Chondrocyte (in vitro differentiated cells): ENCODE measurements around the gene ADGRV1. TPM values are rescaled to one million over a fixed set of nuclear protein-coding genes. Genes with fewer than 3 reads are reported as not detected.

Source experiments
- DNase-seq: peaks from one replicate; pipeline ENCODE4 v3.0.0; 2021; ENCODE audit warnings: mixed read lengths, low spot score
- H3K27ac Mint-ChIP-seq: one replicate; pipeline ENCODE4 v1.8.0; 2021; ENCODE audit warnings: mild to moderate bottlenecking, moderate library complexity, mixed read lengths; ENCODE audit not compliant: unreplicated experiment
- H3K27me3 Mint-ChIP-seq: 2 replicates; pipeline ENCODE4 v1.8.0; 2021; ENCODE audit warnings: low read depth, mixed read lengths
- H3K36me3 Mint-ChIP-seq: 2 replicates; pipeline ENCODE4 v1.8.0; 2021; ENCODE audit warnings: low read depth, mixed read lengths
- H3K4me1 Mint-ChIP-seq: 2 replicates; pipeline ENCODE4 v1.8.0; 2021; ENCODE audit warnings: low read depth, mild to moderate bottlenecking, mixed read lengths
- H3K4me3 Mint-ChIP-seq: one replicate; pipeline ENCODE4 v1.8.0; 2021; ENCODE audit warnings: mild to moderate bottlenecking, moderate library complexity, mixed read lengths; ENCODE audit not compliant: unreplicated experiment
- H3K9me3 Mint-ChIP-seq: 2 replicates; pipeline ENCODE4 v1.8.0; 2021; ENCODE audit warnings: low read depth, mixed read lengths
- total RNA-seq: library from RNA; stranded (reverse); gene quantifications from 3 replicates; pipeline ENCODE4 v1.2.1, GENCODE V29; 2021
- TF ChIP-seq, protein P1 (sequence below): fragments of 200-600 bp; sonication (generic); IDR thresholded peaks from 2 replicates; pipeline ENCODE4 v1.5.0; 2021; ENCODE audit warnings: antibody characterized with exemption, mild to moderate bottlenecking, moderate library complexity

Gene ADGRV1
- total RNA-seq, 1 donor from 2014 or later, result 1.5 TPM

DNA sequence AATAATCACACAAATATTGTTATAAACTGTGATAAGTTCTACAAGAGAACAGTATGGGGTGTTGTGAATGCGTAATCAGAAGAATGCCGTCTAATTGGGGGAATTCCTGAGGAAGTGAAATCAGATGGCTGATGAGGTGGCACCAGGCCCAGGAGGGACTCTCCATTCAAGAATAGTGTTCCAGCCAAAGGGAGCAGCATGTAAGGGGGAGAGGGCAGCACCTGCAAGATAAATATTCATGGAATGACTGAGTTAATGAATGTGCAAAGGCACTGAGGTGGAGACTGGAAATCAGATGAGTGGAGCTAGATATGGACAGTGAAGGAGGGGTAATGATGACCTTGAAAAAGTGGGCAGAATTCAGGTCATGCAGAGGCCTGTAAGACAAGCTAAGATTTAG, 574.0 kb downstream of the ADGRV1 start:
- no peaks in the 10 kb centered on the region for H3K9me3 Mint-ChIP-seq
- no peak for DNase-seq
- peaks cover 34% of the 10 kb centered on the region for H3K4me1 Mint-ChIP-seq
- H3K36me3 Mint-ChIP-seq, result no peaks in the 10 kb centered on the region
- TF ChIP-seq, protein P1, sequence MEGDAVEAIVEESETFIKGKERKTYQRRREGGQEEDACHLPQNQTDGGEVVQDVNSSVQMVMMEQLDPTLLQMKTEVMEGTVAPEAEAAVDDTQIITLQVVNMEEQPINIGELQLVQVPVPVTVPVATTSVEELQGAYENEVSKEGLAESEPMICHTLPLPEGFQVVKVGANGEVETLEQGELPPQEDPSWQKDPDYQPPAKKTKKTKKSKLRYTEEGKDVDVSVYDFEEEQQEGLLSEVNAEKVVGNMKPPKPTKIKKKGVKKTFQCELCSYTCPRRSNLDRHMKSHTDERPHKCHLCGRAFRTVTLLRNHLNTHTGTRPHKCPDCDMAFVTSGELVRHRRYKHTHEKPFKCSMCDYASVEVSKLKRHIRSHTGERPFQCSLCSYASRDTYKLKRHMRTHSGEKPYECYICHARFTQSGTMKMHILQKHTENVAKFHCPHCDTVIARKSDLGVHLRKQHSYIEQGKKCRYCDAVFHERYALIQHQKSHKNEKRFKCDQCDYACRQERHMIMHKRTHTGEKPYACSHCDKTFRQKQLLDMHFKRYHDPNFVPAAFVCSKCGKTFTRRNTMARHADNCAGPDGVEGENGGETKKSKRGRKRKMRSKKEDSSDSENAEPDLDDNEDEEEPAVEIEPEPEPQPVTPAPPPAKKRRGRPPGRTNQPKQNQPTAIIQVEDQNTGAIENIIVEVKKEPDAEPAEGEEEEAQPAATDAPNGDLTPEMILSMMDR, result no peak
- no peak overlapping the region for H3K27ac Mint-ChIP-seq
- H3K27me3 Mint-ChIP-seq, result no peaks in the 10 kb centered on the region
- no peak overlapping the region for H3K4me3 Mint-ChIP-seq

DNA sequence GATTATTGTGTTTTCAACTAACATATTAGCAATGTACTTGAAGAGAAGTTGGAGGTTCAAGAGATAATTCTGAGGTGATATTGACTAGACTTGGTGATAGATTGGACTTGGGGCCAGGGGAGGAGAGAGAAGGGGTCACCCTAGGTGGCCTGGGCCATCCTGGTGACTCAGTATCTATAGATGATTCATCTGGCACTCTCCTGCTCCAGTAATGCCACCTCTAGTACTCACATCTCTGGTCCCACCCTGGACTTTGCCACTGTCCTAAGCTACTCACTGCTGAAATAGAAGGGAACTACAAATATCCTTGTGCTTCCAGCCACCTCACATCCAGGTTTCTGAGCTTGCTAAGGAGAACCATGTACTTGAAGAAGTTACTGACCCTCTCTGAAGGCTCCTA, 574.6 kb downstream of the ADGRV1 start:
- H3K4me1 Mint-ChIP-seq, result peaks cover 28% of the 10 kb centered on the region
- H3K4me3 Mint-ChIP-seq, result no peak overlapping the region
- H3K9me3 Mint-ChIP-seq, result no peaks in the 10 kb centered on the region
- no peak overlapping the region for H3K27ac Mint-ChIP-seq
- DNase-seq, result no peak
- H3K36me3 Mint-ChIP-seq, result no peaks in the 10 kb centered on the region
- TF ChIP-seq, protein P1, result no peak
- no peaks in the 10 kb centered on the region for H3K27me3 Mint-ChIP-seq

DNA sequence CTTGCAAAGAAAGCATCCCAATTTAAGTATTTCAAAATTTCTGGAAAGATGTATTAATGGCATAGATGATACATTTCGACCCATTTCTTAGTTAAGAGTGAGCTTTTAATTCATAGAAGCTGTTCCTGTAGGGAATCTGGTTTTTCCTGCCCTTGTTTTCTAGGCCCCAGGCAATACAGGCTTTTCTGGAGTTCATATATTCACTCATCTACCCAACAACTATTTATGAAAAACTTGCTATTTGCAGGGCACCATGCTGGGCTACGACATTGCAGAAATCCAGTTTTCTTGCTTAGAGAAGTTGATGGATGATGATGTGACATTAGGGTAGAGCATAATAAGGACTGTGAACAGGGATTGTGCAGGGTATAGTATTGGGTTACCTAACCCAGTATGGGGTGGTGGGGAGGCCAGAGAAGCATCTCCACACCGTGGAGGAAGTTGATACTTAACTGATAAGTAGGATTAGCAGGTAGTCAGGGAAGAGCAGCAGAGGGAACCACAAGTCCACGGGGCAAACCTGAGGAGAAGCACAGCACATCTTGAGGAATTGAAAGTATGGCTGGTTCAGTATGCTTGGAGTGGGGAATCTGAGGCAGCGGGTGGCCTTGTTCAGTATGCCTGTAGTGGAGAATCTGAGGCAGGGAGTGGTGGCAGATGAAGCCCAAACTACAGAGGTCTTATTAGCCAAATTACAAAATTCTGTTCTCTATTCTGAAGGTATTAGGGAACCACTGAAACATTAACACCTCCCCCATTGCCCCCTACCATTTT, 577.1 kb downstream of the ADGRV1 start:
- no peak overlapping the region for H3K27ac Mint-ChIP-seq
- TF ChIP-seq, protein P1, result no peak
- H3K27me3 Mint-ChIP-seq, result no peaks in the 10 kb centered on the region
- H3K4me1 Mint-ChIP-seq, result peaks cover 10% of the 10 kb centered on the region
- no peaks in the 10 kb centered on the region for H3K36me3 Mint-ChIP-seq
- DNase-seq, result no peak
- H3K4me3 Mint-ChIP-seq, result no peak overlapping the region
- no peaks in the 10 kb centered on the region for H3K9me3 Mint-ChIP-seq

DNA sequence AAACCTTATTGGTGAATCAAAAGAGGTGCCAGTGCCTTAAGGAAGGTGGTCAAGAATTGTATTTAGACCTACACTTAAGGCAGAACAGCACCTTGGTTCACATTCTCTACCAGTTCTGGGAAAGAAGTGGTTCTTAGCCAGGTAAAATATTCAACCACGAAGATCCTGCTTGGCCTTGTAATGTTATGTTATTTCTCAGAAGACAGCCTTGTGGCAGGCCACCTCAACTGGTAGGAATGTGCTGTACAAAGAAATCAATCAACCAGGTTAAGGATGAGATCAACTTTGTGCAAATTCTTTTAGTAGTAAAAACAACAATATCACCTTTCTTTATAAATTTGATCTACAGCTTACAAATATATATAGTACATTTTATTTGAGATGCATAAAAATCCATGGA, 577.7 kb downstream of the ADGRV1 start:
- TF ChIP-seq, protein P1, result no peak
- H3K36me3 Mint-ChIP-seq, result no peaks in the 10 kb centered on the region
- H3K9me3 Mint-ChIP-seq, result no peaks in the 10 kb centered on the region
- no peak for DNase-seq
- peaks cover 10% of the 10 kb centered on the region for H3K4me1 Mint-ChIP-seq
- H3K27ac Mint-ChIP-seq, result no peak overlapping the region
- H3K4me3 Mint-ChIP-seq, result no peak overlapping the region
- H3K27me3 Mint-ChIP-seq, result no peaks in the 10 kb centered on the region

DNA sequence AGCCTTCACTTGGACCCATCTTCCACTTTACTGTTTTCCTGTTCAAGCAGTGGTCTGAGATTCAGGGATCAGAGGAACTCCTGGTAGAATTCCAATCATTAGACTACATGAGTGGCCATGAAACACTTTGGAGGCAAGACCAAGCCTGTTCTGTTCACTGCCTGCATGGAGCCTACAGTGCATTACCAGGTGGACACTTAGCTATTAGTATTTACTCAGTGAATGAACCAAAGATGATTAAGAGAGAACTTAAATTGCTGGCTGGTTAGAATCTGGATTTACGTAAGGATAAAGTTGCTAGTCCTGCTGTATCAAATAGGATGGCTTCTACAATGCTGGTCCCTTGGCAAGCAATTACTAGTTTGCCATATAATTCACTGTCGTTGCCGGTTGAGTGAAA, 579.0 kb downstream of the ADGRV1 start:
- Mint-ChIP-seq H3K27me3 (no peaks in the 10 kb centered on the region), H3K4me1 (peaks cover 10% of the 10 kb centered on the region), H3K9me3 (no peaks in the 10 kb centered on the region), H3K4me3 (no peak overlapping the region), H3K27ac (no peak overlapping the region), H3K36me3 (no peaks in the 10 kb centered on the region)
- DNase-seq, result no peak
- TF ChIP-seq, protein P1, result no peak
